GM12873 (cell line): Measurements from ENCODE around the gene KIF21A.

Experiments used
- TF ChIP-seq, protein P1 (sequence below): IDR thresholded peaks from 2 replicates; pipeline ENCODE4 v1.5.1; 2012; ENCODE audit warnings: low read depth, mild to moderate bottlenecking, moderate library complexity, low read length, control low read depth; ENCODE audit not compliant: insufficient read depth; ENCODE audit errors: missing control alignments

KIF21A gene

DNA sequence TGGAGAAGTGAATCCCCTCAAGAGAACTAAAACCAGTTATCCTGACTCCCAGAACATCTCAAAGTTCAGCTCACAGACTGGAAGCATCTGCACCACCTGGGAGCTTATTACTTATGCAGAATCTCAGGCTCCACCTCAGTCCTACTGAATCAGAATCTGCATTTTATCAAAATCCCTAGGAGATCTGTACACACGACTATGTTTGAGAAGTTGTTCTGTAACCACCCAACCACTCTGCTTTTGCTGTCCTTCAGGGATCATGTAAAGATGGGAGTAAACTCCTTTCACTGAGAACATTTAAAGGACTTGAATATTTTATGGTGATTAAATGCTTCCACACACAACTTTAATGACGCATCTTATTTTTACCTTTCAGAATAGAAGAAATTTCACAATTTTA, 98.0 kb downstream of the KIF21A start:
- TF ChIP-seq, protein P1, sequence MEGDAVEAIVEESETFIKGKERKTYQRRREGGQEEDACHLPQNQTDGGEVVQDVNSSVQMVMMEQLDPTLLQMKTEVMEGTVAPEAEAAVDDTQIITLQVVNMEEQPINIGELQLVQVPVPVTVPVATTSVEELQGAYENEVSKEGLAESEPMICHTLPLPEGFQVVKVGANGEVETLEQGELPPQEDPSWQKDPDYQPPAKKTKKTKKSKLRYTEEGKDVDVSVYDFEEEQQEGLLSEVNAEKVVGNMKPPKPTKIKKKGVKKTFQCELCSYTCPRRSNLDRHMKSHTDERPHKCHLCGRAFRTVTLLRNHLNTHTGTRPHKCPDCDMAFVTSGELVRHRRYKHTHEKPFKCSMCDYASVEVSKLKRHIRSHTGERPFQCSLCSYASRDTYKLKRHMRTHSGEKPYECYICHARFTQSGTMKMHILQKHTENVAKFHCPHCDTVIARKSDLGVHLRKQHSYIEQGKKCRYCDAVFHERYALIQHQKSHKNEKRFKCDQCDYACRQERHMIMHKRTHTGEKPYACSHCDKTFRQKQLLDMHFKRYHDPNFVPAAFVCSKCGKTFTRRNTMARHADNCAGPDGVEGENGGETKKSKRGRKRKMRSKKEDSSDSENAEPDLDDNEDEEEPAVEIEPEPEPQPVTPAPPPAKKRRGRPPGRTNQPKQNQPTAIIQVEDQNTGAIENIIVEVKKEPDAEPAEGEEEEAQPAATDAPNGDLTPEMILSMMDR: no peak

DNA sequence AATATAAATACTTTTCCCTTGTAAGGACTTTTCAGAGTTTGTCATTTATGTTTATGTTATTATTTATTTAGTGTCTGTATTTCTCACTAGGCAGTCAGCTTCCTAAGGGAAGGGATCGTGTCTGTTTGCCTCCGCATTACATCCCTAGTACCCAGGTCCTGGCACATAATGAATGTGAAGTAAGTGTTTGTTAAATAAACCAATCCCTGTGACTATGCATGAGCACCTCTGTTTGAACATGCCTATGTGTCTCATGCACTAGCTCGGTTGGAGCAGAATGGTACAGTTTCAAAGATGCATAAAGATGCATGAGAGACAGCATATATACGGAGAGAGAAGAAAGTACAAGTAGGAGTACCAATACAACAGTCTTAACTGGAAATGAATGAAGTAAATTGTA, 99.3 kb downstream of the KIF21A start:
- TF ChIP-seq, protein P1: no peak

GRCh38 chr12:39341761-39342160, 101.2 kb downstream of the KIF21A start:
- TF ChIP-seq, protein P1: no peak

- TF ChIP-seq, protein P1: no peak
These were observed 101.7 kb downstream of the KIF21A start for GRCh38 chr12:39341179-39341578.

DNA sequence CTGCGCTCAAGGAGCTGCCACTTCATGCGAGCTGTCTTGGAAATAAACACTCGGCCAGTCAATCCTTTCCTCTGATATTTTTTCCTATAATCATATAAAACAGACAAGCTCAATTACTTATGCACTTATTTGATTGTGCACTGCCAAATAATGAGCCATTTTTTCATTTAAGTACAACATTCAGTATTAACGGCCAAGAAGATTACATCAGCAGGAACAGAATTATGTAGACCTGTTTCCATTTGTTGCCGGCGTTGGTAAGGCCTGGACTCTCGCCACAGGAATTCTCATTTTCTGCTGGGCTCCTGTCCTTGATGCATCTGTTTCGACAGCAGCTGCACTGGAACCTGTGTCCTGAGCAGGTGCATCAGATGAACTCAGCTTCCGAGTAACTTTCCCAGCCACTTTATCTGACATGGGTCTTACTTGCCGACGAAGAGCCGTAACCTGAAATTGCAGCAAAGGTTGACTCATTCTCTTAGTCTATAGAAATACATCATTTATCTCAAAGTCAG, 110.2 kb downstream of the KIF21A start:
- TF ChIP-seq, protein P1: no peak

DNA sequence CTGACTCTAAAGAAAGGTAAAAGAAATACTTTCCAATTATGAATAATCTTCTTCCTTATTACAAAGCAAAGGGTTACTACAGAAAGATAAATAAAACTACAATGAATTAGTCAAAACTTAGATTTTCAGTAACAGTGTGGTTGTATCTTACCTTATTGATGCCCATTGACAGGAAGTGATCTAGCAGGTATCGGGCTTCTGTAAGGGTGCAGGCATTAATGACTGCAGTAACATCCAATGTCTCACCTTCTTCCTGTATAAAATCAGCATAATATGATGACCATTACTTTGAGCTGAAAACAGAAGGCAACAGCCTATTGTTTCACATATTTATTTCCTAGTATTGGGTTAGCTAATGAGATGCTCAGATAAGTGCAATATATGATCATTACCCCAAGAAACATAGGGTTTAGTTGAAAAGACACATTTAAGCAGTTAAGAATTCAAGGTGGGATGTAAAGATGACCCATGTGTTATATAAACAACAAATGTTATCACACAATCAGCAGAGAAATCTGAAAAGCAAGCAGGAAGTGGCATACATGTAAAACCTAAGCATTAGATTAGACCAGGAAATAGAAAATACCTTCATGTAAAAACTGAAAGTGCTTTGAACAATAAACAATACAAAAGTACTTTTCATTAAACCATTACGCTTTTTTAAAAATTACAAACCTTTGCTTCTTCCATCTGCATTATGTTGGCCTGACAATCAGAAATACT, 111.2 kb downstream of the KIF21A start:
- TF ChIP-seq, protein P1: no peak

DNA sequence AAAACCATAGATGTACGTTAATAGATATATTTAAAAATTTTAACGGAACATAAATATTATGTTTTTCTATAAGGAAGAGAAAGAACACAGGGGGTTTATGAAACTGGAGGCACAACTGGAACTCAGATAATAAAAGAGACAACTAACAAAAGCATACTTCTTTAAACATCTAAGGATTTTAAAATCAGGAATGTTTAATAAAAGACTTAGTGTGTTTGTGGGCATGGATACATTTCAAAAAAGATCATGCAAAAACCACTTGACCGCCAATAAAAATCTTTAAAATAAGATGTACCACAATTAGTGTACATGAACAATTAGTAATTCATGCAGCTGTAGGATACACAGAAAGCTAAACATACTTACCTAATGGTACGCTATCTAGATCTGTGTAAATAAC, 113.0 kb downstream of the KIF21A start:
- TF ChIP-seq, protein P1: no peak
